GM12865 (cell line): ENCODE measurements around the gene CDK11A.
"Not testable (repeated sequence)": the region's sequence is repeated elsewhere in the genome, so short reads cannot be mapped to it uniquely, and the experiment has no call there.

Experiments
- DNase-seq: peaks from one replicate; pipeline ENCODE4 v3.0.0; 2010; ENCODE audit warnings: low read depth
- H3K4me3 ChIP-seq: 2 replicates; pipeline ENCODE4 v1.5.1; 2011; ENCODE audit warnings: mild to moderate bottlenecking, low read depth, low read length, control low read depth
- TF ChIP-seq, protein P1 (sequence below): IDR thresholded peaks from 2 replicates; pipeline ENCODE4 v1.5.1; 2011; ENCODE audit warnings: low read length, control low read depth, low read depth, inconsistent platforms; ENCODE audit not compliant: insufficient read depth; ENCODE audit errors: missing control alignments

Gene CDK11A

DNA sequence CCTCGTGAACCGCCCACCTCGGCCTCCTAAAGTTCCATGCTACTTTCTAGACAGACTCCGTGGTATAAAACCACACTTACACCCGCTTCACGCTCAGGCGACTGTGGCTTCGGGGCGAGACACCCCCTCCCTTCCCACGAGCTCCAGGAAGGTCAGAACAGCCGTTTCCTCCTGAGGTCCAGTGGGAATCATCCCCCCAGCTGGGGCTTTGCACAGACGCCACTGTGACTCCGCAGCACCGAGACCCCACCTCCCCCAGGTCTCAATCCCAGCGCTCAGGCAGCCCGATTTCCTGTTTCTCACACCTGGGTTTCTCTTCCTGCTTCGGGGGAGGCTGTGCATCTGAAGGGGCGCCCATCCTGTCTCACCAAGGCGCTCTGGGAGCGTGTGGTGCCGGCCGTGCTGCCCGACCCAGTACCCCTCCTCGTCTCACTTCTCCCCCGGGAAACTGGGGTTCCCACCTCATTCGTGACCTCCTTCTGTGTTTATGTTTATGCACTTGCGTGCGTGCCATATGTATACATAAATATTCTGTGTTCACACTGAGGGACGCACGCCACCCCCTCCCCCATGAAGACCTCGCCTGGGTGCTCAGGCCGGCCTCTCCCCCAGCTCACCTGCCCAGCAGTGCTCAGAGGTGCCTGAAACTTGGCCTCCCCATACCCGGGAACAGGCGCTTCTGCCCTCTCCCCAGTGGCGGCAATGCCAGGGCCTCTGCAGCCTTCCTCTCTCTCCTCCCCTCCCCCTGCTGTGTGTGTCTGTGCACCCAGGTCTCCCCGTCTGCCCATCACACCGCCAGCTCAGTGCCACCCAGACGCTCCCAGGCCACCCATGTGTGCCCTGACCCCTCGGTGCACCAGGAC, 46.2 kb downstream of the CDK11A start:
- peak; percentile 95 for DNase-seq
- peak overlapping the region; percentile 41 for H3K4me3 ChIP-seq
- TF ChIP-seq, protein P1, sequence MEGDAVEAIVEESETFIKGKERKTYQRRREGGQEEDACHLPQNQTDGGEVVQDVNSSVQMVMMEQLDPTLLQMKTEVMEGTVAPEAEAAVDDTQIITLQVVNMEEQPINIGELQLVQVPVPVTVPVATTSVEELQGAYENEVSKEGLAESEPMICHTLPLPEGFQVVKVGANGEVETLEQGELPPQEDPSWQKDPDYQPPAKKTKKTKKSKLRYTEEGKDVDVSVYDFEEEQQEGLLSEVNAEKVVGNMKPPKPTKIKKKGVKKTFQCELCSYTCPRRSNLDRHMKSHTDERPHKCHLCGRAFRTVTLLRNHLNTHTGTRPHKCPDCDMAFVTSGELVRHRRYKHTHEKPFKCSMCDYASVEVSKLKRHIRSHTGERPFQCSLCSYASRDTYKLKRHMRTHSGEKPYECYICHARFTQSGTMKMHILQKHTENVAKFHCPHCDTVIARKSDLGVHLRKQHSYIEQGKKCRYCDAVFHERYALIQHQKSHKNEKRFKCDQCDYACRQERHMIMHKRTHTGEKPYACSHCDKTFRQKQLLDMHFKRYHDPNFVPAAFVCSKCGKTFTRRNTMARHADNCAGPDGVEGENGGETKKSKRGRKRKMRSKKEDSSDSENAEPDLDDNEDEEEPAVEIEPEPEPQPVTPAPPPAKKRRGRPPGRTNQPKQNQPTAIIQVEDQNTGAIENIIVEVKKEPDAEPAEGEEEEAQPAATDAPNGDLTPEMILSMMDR, result no peak

DNA sequence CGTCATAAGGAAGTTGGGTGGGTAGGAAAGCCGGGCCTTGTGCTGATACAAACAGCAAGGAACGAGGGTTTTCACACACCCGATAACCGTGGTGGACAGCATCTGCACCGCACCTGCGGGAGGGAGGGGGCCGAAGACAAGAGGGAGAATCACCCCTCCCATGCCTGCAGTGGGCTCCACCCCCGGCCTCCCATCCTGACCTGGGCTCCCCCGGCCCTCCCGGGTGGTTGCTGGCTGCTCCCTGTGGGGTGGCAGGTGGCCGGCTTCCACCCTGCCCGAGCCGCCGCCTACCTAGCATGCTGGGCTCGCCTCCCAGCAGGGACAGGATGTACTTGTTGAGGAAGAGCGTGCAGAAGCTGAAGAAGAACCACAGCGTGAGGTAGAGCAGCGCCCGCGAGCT, 48.1 kb downstream of the CDK11A start:
- not testable (repeated sequence) for H3K4me3 ChIP-seq, DNase-seq

DNA sequence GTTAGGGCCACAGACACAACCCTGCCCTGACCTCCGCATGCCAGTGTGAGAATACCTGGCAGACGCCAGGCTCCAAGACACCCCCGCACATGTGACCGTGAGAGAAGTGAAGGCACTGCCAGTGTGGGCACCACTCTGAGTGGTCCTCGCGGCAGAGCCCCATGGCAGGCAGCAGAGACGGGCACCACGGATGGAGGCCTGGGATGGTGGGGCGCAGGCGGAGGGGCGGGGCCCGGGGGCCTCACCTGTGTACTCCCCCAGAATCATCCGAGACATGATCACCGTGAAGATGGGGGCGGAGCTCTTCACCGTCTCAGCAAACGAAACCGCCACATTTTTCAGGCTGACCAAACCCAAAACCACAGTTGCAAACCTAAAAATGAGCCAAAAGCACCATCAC, 48.9 kb downstream of the CDK11A start:
- H3K4me3 ChIP-seq, DNase-seq: not testable (repeated sequence)

DNA sequence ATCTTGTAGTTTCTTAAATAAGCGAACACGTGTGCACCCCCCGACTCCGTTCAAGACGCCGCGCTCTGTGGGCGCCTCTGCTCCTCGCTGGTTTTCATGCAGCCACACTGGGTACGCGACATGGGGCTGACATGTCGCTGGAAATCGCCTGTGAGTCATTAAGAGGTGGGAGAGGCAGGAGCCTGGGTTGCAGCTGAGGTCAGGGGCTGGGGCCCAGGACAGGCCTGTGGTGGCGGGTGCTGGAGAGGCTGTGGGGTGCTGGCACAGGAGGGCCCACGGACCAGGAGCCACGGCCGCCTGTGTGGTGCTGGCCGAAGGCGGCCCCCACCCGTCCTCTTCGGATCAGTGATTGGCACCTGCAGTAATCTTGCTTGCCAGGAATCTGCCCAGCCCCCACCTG, 49.4 kb downstream of the CDK11A start:
- not testable (repeated sequence) for H3K4me3 ChIP-seq, DNase-seq

DNA sequence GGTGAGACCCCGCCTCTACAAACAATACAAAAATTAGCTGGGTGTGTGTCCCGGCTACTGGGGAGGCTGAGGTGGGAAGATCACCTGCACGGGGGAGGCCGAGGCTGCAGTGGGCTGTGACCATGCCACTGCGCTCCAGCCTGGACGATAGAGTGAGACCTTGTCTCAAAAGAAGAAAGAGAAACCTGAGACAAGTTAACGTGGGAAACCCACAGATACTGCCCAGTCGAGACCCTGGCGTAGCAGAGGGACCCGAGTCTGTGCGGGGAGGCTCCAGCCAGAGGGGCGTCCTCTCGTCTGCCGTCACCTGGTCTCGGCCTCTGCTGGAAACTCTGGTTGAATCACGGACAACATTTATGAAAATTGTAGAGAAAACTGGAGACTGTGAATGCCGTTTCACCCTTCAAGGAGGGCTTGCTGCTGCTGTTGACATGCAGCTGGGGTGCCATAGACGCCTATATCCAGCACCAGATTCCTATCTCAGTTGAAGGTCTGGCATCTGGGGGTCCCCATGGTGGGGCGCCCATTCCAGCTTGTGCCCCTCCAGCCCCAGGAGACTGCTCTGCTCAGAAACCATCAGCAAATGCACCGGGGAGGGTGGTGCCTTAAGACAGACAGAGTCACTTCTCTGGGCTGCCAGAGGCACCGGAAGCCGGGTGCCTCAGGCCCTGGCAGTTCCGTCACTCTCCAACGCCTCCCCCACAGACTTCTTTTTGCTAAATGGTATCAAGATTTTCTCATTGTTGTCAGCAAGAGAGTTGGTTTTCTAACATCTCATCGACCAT, 51.8 kb downstream of the CDK11A start:
- DNase-seq, result no peak
- no peak overlapping the region for H3K4me3 ChIP-seq
- TF ChIP-seq, protein P1, result no peak

DNA sequence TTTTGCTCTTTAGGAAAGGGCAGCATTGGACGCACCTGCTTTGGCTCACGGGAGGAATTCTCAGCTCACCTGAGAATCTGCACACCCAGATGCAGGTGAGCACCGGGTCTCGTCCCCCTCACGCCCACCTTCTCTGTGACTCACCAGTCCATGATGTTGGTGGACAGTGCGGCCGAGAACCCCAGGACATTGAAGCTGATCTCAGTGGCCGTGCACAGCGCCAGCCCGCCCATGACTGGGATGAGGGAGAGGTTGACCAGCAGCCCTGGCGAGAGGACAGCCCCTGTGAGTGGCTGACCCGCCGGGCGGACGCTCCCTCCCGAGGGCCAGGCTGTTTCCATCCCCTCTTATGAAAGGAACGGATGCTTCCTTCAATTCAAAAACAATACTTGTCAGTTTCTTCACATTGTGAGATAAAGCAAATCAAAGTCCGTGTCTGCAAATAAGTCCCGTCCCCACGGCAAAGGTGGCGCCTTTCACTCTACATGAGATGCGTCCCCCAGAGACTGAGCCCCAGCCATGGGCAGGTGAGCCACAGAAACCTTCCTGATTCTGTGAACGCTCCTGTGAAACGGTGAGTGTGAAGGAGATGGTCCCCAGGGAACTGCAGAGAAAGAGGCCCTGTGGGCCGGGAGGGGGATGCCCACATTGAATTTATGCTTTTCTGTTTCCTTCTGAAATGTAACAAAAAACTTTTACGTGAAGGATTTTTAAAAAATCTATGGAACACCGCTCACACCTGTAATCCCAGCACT, 52.6 kb downstream of the CDK11A start:
- no peak overlapping the region for H3K4me3 ChIP-seq
- TF ChIP-seq, protein P1, result no peak
- no peak for DNase-seq

DNA sequence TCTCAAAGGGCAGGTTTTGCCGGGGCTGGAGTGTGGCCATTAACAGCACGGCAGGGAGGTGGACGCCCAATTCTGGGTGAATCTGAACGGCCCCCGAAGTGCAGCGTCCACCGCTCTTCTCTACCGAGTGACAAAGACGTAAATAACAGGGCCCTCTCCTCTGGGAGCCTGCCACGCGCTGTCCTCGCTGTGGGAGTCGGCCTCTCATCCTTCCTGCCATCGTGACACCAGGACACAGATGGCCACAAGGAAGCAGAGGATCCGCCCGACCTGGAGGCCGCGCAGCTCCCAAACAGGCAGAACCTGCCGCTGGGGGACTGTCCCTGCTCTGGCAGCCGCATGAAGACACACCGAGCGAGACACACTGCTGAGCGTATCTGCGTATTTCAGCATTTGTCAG, 53.3 kb downstream of the CDK11A start:
- TF ChIP-seq, protein P1, result no peak
- no peak overlapping the region for H3K4me3 ChIP-seq
- no peak for DNase-seq

DNA sequence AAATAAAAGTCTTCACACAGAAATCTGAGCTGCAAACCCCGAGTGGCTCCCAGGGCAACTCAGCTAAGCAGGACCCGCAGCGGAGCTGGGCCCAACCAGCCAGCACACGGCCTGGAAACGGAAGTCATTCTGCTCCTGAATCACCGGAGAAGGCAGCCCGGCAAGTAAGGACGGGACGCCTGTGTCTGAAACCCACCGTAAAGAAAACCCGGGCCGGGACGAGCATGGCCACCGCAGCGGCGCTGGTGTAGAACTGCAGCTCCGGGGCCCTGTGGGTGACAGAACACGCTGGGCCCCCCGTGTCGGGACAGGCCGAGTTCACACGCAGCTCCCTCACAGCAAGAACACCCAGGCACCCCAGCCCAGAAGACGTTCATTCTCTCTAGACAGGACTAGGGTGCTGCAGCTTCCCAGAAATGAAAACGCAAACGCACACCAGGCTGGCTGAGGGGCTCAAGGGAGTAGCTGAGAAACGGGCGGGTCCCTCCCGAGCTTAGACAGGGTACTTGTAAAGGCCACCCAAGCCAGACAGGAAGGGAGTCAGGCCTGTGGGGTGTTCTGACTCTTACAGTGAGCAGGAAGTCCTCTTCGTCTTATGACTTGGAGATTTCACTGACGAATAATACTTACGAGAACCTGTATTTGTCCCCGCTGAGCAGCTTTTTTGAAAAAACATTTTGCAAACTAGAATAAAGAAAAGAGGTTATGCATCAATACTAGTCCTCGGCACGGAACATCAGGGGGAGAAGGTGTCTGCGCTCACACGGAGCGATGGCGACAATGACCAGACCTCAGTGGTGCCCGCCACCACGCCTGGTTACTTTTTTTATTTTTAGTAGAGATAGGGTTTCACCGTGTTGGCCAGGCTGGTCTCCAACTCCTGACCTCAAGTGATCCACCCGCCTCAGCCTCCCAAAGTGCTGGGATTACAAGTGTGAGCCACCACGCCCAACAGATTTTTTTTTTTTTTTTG, 54.4 kb downstream of the CDK11A start:
- DNase-seq, result no peak
- TF ChIP-seq, protein P1, result no peak
- H3K4me3 ChIP-seq, result no peak overlapping the region
